Measurements from ENCODE around the gene SLC35E2B.
"Not testable (repeated sequence)": the region's sequence is repeated elsewhere in the genome, so short reads cannot be mapped to it uniquely, and the experiment has no call there.

The SLC35E2B gene

GRCh38 chr1:1692714-1693647 lies at the start of gene SLC35E2B:
TSS of gene SLC35E2B (minus strand) at chr1:1692795. CDS start at chr1:1676699, 16,096 bp downstream.
- peak; percentile 96 for DNase-seq

GRCh38 chr1:1741013-1741412 lies 48.4 kb upstream of the SLC35E2B start:
- not testable (repeated sequence) for DNase-seq

GRCh38 chr1:1738799-1739337 lies 46.3 kb upstream of the SLC35E2B start:
- DNase-seq = not testable (repeated sequence)

GRCh38 chr1:1737675-1738590 lies 45.3 kb upstream of the SLC35E2B start:
- not testable (repeated sequence) for DNase-seq

GRCh38 chr1:1732381-1732780 lies 39.8 kb upstream of the SLC35E2B start:
- DNase-seq = no peak

GRCh38 chr1:1730870-1731269 lies 38.3 kb upstream of the SLC35E2B start:
- DNase-seq = no peak

GRCh38 chr1:1730230-1730629 lies 37.6 kb upstream of the SLC35E2B start:
- DNase-seq = not testable (repeated sequence)

GRCh38 chr1:1729116-1729816 lies 36.7 kb upstream of the SLC35E2B start:
- not testable (repeated sequence) for DNase-seq

GRCh38 chr1:1728308-1729005 lies 35.9 kb upstream of the SLC35E2B start:
- DNase-seq = not testable (repeated sequence)

- DNase-seq = not testable (repeated sequence)
Measured at GRCh38 chr1:1727131-1727651, 34.6 kb upstream of the SLC35E2B start.

- DNase-seq = not testable (repeated sequence)
Measured at GRCh38 chr1:1726088-1726487, 33.5 kb upstream of the SLC35E2B start.

GRCh38 chr1:1724035-1724864 lies 31.7 kb upstream of the SLC35E2B start, which contains the start of gene CDK11A:
TSS of gene CDK11A (minus strand) at chr1:1724357. CDS start at chr1:1722818, 1,539 bp downstream.
- peak; percentile 98 for DNase-seq

GRCh38 chr1:1721201-1721600 lies 28.6 kb upstream of the SLC35E2B start:
- no peak for DNase-seq

GRCh38 chr1:1715109-1715883 lies 22.7 kb upstream of the SLC35E2B start:
- DNase-seq = not testable (repeated sequence)

GRCh38 chr1:1707897-1708296 lies 15.3 kb upstream of the SLC35E2B start:
- not testable (repeated sequence) for DNase-seq

GRCh38 chr1:1707241-1707640 lies 14.6 kb upstream of the SLC35E2B start:
- DNase-seq = not testable (repeated sequence)

GRCh38 chr1:1705623-1706022 lies 13.0 kb upstream of the SLC35E2B start:
- DNase-seq = not testable (repeated sequence)

- not testable (repeated sequence) for DNase-seq
Measured at GRCh38 chr1:1704284-1704957, 11.8 kb upstream of the SLC35E2B start.

GRCh38 chr1:1703796-1704195 lies 11.2 kb upstream of the SLC35E2B start:
- no peak for DNase-seq
